ENCODE results near the gene DAB2IP.
A peak's percentile ranks its signal among the peaks of the same experiment; 100 is the strongest.

The DAB2IP gene

DNA sequence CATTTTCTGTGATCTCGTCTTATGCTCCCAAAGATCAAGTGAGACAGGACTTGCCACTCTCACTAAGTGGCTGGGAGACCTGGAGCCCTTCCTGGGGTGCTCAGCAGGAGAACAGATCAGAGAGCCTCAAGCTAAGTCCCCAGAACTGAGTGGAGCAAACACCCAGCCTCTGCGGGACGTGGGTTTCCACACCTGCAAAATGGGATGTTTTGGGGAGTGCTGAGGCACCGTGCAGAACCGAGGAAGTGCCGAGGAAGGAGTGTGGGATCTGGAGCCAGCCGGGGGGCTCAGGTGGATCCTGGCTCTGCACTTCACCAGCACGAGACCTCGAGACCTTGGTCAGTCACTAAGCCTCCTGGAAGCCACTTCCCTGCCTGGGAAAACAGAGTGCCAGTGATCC is 166.0 kb downstream of the DAB2IP start:
- no peak for DNase-seq (ENCODE audit: low read depth in 2 of 2)

DNA sequence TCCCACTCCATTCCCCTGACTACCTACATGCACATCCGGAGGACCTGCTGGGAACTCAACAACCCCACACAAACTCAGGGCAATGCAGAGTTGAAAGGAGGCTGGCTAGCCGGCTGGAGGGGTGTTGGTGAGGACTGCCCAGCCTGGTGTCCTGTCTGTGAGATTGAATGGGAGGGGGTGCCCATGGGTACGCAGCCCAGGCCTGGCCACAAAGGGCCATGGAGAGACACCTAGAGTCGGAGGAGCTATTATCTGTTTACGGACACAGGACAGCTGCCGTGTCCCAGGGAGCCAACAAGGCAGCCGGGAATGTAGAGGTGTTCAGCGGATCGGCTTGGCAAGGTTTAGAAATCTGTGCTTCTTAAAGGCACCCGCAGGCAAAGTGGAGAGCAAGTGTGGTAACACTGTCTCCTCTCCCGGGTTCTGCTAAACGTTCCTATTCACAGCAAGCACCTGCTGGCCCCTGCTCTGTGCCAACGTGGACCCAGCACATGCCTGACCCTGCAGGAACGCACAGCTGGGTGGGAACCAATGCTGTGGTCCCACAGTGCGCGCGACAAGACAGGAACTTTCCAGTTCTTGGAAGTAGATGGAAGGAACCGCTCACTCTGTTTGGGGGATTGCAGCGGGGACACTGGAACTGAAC is 166.7 kb downstream of the DAB2IP start:
- DNase-seq (ENCODE audit: low read depth in 2 of 2) = no peak

DNA sequence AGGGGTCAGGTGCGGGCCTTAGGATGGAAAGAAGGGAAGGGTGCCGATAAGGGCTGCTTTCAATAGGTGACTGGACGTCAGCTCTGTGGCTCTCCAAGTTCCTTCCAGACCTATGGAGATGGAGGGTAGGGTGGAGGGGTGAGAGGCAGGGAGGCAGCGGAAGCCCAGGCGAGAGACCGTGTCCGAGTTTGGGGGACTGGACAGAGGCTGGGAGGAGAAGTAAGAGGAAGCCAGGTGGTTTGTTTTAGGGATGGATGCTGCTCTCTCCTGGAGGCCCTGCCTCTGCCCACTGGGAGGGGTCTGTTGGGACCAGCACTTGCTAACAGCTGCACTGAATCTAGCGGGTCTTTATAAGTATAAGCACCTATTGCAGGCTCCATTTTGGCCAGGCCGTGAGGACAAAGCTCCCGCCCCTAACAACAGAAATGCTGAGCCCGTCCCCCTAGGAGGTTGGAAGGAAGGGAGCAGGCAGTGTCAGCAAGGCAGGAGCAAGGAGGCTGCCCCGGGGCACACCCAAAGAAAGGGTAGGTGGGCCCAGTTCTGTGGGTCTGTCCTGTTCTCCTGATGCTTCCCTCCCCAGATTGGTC is 167.5 kb downstream of the DAB2IP start:
- no peak for DNase-seq (ENCODE audit: low read depth in 2 of 2)

DNA sequence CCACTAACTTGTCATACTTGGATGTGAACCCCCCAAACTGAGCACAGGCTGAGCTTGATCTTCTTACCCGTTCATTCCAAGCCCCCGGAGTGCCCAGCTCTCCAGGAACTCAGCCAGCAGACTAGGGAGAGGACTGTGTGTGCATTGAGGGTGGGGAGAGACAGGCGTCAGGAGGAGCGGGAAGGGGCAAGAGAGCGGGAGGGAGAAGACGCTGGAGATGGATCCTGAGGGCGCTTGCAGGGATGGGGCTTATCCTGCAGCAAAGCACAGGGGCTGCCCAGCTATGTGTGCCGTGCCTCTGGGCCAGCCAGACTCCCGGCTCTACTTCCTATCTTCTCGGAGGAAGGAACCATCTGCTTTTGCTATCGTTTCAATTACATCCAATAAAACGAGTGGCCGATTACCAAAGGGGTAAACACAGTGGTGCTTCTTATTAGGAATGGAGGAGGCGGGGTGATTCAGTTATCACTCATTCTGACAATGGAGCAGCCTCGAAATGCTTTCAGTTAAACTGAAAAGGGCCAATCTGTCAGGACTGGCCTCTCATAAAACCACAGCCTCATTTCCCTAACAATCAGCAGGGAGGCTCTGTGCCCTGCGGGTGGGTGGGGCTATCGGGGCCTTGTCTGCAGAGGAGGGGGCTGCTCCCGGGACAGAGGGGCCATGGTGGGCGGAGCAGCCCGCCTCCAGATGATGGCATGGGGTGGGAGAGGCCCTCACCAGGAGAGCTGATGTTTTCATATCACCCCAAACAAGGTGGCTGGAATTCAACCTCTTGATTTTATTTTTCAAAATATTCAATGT is 168.2 kb downstream of the DAB2IP start:
- DNase-seq (ENCODE audit: low read depth in 2 of 2) = peak; percentile 15 to 25

DNA sequence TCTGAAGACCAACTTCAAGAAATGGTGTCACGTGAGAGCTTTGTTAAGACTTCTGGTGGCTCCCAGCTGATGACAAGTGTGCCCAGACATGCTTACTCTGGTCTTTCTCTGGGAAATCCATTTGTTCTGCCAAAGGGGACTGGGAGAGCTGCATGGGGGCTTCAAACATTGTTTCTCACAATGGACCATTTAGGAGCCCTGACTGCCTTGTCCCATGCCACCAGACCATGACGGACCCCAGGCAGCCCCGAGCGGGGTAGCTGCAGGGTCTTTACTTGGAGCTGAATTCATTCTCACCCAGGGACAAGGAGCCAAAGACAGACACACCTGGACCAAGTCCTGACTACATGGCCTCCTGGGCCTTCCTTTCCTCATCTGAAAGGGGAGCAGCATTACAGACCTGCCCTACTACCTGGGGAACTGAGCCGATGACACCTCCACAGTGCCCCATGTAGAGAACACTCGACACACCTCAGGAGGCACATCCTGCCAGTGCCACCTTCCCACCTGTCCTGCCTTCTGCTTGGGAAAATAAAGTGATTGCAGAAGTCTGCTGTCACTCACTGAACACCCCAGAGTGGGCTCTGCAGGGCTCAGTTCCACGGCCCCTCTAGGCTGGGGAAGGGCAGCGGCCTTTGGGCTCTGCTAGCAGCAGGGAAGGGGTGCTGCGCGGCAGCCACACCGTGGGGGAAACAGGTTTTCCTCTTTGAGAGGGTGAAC is 169.0 kb downstream of the DAB2IP start:
- no peak for DNase-seq (ENCODE audit: low read depth in 2 of 2)

DNA sequence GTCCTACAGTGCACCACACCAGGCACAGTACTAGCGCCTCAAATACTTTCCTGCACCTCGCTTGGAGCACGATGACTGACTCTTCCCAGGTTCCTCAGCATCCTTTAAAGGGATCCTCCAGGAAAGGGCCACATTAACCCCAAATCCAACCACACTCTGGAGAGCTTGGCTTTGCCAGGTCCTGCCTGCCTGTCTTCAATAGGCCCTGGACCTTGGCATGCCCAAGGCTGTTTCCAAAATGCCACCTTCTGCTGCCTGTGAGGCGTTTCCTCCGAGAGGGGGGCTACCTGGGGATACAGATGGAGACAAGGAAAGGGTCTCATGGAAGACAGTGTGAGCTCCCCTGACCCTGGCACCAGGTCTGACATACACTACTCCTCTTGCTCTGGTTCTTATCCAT is 169.9 kb downstream of the DAB2IP start:
- DNase-seq (ENCODE audit: low read depth in 2 of 2) = no peak

DNA sequence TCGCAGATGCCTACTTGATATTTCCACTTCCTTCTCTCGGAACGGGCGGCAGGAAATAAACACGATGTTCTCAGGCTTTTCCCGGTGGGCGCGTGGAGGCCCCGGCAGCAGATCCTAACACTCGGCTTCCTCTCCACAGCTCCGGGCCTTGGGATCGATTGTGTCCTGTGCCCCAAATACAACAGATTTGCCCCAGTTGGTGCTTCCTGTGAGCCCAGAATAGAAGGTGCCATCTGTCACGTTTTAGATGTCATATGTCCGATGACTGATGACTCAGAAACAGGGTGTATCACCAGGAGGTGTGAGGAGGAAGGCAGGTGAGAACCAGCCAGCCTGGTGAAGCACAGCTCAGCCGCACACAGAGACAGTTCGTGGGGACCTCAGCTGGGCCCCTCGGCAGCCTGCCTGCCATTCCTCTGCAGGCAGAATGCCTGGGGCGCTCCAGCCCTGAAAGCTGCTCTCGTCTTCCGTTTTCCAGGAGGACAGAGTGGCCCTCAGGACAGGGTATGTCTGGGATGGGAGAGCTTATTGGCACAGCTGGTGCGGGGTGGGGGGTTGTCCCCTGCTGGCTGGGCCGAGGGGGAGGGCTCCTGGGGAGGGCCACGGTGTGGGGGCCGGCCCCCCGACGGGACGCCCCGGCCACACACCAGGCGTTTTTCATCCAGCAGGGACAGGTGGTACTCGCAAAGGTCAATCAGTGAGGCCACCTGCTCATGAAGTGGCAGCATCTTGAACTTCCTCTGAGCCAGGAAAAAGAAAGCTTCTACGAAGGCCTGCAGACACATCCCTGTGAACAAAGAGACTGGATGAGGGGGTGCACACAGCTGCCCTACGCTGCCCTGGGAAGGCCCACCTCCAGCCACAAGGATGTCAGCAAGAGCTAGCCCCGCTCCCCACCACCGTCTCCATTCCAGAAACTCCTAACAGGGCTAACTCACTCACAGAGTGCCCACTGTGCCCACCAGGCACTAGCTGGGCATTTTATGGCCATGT is 171.0 kb downstream of the DAB2IP start:
- no peak for DNase-seq (ENCODE audit: low read depth in 2 of 2)

DNA sequence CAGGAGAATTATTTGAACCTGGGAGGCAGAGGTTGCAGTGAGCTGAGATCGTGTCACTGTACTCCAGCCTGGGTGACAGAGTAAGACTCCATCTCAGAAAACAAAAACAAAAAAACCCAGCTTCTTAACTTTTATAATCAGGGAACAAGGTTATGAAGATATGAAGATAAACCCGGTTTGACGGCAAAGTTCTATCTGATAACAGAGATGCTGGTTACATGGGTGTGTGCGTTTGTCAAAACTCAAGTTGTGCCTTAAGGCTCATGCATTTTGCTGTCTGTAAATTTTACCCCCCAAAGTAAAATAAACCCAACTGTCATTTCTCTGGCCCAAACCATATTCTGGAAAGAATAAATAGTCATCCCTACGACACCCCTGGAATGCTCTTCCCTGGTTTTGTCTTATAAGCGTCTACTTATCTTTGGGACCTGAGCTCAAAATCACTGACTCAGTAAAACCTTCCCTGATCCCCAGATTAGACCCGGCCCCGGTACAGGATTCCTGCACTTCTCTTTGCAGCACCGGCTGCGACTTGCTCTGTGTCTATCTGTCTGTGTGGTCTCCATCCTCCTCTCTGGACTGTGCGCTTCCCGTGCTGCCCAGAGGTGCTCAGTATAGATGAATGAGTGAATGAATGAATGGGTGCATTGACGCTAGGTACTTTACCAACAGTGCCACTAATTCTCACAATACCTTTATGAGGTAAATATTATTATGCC is 172.2 kb downstream of the DAB2IP start:
- no peak for DNase-seq (ENCODE audit: low read depth in 2 of 2)

DNA sequence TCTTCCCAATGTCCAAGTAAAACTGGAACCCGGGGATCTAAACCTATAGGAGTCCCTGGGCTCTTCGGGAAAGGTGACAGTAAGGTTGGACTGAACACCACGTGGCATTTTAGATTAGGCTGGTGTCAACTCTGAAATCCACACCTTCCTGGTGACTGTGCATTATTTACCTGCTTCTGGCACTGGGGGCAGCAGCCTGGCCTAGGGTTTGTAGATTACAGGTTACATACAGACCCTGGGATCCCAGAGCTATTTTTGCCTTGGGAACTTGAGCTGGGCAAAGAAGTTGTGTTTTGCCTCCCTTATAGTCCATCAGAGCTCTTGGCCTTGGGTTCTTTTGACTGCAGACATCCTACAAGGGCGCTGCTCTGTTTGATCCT is 173.2 kb downstream of the DAB2IP start:
- no peak for DNase-seq (ENCODE audit: low read depth in 2 of 2)

DNA sequence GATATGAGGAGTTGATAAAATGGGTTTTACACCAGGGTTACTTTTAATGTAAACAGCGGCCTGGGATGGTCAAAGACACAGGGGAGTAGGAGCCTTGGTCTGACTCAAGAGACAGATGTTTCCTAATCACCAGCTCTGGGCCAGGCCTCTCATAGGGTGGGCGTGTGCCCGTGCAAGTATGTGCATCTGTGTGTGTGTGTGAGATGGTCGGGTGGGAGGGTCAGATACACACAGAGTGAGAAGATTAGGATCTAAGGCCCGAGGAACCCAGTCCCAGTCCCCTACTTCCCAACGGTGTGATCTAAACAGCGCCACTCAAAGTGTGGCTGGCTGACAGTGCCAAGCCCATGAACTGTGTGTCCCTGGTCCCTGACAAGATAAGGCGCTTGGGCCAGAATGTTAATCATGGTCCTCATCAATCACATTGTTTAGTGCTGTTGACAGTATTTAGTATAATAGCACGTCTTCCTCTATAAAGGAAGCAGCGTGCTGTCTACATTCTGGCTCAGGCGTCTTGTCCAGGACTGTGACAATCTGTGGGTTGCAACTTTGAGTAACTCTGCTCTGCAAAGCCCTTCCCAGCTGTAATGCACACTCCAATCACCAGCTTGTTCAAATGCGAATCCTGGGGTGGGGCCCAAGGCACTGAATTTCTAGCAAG is 173.7 kb downstream of the DAB2IP start:
- DNase-seq (ENCODE audit: low read depth in 2 of 2) = no peak

DNA sequence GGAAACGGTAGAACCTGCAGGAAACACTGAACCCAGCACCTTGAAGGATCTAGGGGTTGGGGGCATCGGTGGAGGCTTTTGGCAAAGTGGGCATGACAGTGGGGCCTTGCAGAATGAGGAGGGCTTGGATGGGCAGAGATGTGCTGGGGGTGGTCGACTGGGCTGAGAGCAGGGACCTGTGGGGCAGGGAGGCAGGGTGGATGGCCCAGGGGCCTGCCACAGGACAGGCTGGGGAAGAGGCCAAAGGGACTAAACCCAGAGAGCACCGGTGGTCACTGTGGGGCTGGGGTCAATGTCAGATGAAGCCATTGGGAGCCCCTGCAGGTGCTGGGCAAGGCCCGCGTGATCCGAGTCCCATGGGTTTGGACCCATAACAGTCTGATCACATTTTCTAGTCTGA is 175.3 kb downstream of the DAB2IP start:
- DNase-seq (ENCODE audit: low read depth in 2 of 2) = no peak

DNA sequence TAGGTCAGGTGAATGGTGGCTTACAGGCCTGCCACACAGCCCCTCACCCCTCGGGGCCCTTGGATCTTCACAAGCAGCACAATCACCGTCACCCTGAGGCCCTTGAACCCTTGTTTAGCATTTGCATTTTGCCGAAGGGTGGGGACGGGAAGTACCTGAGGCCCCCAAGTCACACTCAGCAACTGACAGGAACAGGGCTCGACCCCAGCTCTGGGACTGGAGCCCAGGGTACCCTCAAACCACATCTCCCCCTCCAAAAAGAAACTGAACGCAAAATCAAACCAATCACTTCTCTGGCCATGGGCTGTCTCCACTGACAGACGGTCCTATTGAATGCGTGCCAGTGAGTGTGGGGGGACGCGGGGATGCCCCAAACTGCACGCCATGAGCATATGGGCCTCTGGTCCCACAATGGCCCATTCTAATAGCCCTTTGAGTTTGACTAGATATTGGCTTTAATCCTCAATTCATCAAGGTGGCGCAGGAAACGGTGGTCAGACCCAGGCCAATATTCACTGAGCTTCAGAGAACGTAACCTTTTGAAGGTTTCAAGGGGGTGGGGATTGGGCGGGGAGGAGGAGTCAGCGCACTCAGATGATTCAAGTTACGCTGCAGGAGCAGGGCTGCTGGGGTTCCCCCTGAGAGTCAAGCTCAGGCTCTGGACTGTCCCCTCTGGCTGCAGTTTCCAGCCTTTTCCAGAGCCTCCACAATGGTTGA is 176.0 kb downstream of the DAB2IP start:
- no peak for DNase-seq (ENCODE audit: low read depth in 2 of 2)

DNA sequence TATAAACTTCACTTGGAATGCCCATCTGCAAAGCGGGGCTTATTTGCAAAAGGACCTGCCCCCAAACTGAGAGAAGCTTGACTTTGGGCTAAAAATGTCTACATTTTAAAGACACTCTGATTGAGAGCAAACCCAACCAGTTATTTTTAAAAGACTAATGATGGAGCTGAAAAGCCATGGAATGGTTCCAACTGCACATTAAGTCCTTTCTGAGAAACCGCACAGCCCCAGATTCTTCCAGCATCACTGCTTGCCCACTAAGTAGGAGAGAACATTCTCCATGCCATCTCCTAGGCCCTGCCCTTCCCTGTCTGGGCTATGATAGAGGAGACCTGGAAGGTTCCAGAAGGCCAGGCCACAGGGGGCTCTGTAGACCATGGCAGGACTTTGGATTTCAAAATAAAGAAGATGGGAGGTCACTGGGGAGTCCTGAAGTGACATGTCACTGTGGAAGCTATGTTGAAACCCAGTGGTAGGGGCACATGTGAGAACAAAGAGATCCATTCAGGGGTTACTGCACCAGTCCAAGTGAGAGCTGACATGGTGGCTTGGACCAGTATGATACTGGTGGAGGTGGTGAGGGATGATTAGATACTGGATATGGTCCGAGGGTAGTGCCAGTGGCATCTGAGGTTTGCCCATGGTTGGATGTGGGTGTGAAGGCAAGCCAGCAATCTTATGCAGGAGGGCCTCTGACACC is 179.2 kb downstream of the DAB2IP start:
- DNase-seq (ENCODE audit: low read depth in 2 of 2) = no peak

DNA sequence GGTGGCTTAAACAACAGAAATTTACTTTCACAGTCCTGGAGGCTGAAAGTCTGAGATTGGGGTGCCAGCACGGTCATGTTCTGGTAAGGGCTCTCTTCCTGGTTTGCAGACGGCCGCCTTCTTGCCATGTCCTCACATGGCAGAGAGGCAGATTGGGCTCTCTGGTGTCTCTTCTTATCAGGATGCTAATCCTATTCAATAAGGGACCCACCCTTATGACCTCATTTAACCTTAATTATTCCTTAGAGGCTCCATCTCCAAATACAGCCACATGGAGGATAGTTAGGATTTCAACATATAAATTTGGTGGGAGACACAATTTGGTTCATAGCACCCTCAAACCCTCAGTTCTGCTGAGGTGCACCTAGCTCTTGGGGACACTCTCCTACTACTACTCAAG is 180.4 kb downstream of the DAB2IP start:
- no peak for DNase-seq (ENCODE audit: low read depth in 2 of 2)

DNA sequence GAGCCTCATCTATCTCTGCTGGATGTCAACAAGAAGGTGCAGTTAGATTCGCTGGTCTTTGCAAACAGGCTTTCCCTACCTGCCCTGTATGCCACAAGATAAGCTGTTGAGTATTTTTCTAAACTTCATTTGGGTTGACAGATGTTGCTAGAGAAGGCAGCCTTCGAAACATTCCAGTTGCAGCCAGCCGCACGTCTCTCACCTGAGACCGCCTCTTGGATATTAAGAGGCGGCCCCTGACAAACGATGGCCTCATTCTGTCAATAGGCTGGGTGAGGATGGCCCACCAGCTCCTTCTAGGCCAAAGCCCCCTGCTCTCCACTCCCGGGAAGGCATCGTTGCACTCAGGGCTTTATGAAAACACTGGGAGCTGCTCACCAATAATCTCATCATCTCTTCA is 181.6 kb downstream of the DAB2IP start:
- no peak for DNase-seq (ENCODE audit: low read depth in 2 of 2)

Data from fibroblast of skin of left biceps (primary cell).